K562 (cell line): ENCODE results near the gene SLC16A1. TPM values are rescaled to one million over a fixed set of nuclear protein-coding genes. Genes with fewer than 3 reads are reported as not detected.
A peak's percentile ranks its signal among the peaks of the same experiment; 100 is the strongest.

Source experiments
- CREB3L1 ChIP-seq: fragments of 450-650 bp; IDR thresholded peaks from 2 replicates; pipeline ENCODE4 v1.6.1; 2014; ENCODE audit warnings: low read depth, mild to moderate bottlenecking, moderate library complexity, borderline replicate concordance
- CUX1 ChIP-seq: fragments of 200-800 bp; sonication (Bioruptor generic); IDR thresholded peaks from 2 replicates; pipeline ENCODE4 v1.6.1; 2016; ENCODE audit warnings: missing genetic modification characterization, missing compliant biosample characterization
- CXXC5 ChIP-seq: fragments of 250-450 bp; sonication (Bioruptor Pico); IDR thresholded peaks from 2 replicates; pipeline ENCODE4 v1.8.0; 2022; ENCODE audit warnings: inconsistent platforms, mild to moderate bottlenecking, moderate library complexity
- FOXK2 ChIP-seq, 2 experiments: fragments of 450-650 bp; IDR thresholded peaks in 1 of 2; conservative IDR thresholded peaks in 1 of 2; 2 replicates each; pipeline ENCODE4 v1.6.1; 2016; ENCODE audit warnings: low read depth in 2 of 2, mild to moderate bottlenecking in 1 of 2
- HDAC6 ChIP-seq: IDR thresholded peaks from 2 replicates; pipeline ENCODE4 v1.6.1; 2012; ENCODE audit warnings: low read depth, mild to moderate bottlenecking, control low read depth, inconsistent platforms, low read length, moderate library complexity
- HIVEP1 ChIP-seq: fragments of 250-450 bp; sonication (Bioruptor Pico); IDR thresholded peaks from 2 replicates; pipeline ENCODE4 v1.4.0; 2020; ENCODE audit warnings: mild to moderate bottlenecking
- IRF2 ChIP-seq: sonication (generic); formaldehyde crosslinking; IDR thresholded peaks from 2 replicates; pipeline ENCODE4 v1.8.1; 2022; ENCODE audit warnings: mild to moderate bottlenecking, missing genetic modification reagents
- KDM1A ChIP-seq, 2 experiments: fragments of 450-650 bp; IDR thresholded peaks; 2 replicates each; pipeline ENCODE4 v1.6.1; 2016; ENCODE audit warnings: mild to moderate bottlenecking in 2 of 2
- MTF1 ChIP-seq: fragments of 250-450 bp; sonication (Bioruptor Pico); IDR thresholded peaks from 2 replicates; pipeline ENCODE4 v1.9.0; 2021; ENCODE audit warnings: moderate library complexity, mild to moderate bottlenecking, inconsistent platforms, borderline replicate concordance
- POLR2B ChIP-seq: fragments of 450-650 bp; IDR thresholded peaks from 2 replicates; pipeline ENCODE4 v1.6.1; 2018; ENCODE audit warnings: low read depth; ENCODE audit not compliant: partially characterized antibody
- RFX1 ChIP-seq: fragments of 450-650 bp; IDR thresholded peaks from 2 replicates; pipeline ENCODE4 v1.6.1; 2016; ENCODE audit warnings: mild to moderate bottlenecking, moderate library complexity
- RHOXF2B ChIP-seq: fragments of 250-450 bp; sonication (Bioruptor Pico); conservative IDR thresholded peaks from 2 replicates; pipeline ENCODE4 v1.5.1; 2021
- SMAD3 ChIP-seq: fragments of 450-650 bp; formaldehyde crosslinking; conservative IDR thresholded peaks from 2 replicates; pipeline ENCODE4 v1.4.0; 2020; ENCODE audit warnings: mild to moderate bottlenecking
- TAF1 ChIP-seq: IDR thresholded peaks from 2 replicates; pipeline ENCODE4 v1.6.1; 2011; ENCODE audit warnings: mild to moderate bottlenecking, low read length, moderate library complexity; ENCODE audit not compliant: insufficient read depth, control insufficient read depth, severe bottlenecking; ENCODE audit errors: extremely low read depth
- ZBTB11 ChIP-seq, 3 experiments: fragments of 200-800 bp in 1 of 3; fragments of 250-450 bp in 1 of 3; fragments of 450-650 bp in 1 of 3; sonication (Bioruptor Pico) in 1 of 3; sonication (Bioruptor generic) in 1 of 3; formaldehyde crosslinking in 1 of 3; IDR thresholded peaks; 2 replicates each; pipeline versions ENCODE4 v1.6.1 to v1.8.0; 2016 to 2022; ENCODE audit warnings: mild to moderate bottlenecking in 2 of 3, missing genetic modification characterization in 2 of 3, missing compliant biosample characterization in 1 of 3, moderate library complexity in 1 of 3
- ZNF431 ChIP-seq: sonication (generic); formaldehyde crosslinking; IDR thresholded peaks from 2 replicates; pipeline ENCODE4 v1.8.0; 2022; ENCODE audit warnings: mild to moderate bottlenecking, missing genetic modification reagents
- polyA plus RNA-seq, 8 experiments: library from polyadenylated mRNA; depleted of rRNA in 4 of 8; stranded (reverse) in 5 of 8; unstranded in 3 of 8; fragments of >200 nt; fragmentation: Nextera tagmentation in 2 of 8; fragmentation: Illumina TruSeq in 1 of 8; extraction: Ambion mirVana in 2 of 8; extraction: Trizol in 1 of 8; gene quantifications; 2 replicates each; pipeline versions ENCODE4 v1.2.1 to v1.2.3, GENCODE V29; 2011 to 2014; ENCODE audit warnings: inconsistent platforms in 1 of 8, missing spikeins in 1 of 8
- total RNA-seq, 7 experiments: library from RNA; depleted of rRNA in 6 of 7; stranded (reverse); fragments of >200 nt in 6 of 7; fragmentation: Illumina TruSeq in 2 of 7; extraction: Trizol in 2 of 7; gene quantifications; 2 replicates each; pipeline versions ENCODE4 v1.2.1 to v1.2.3, GENCODE V29; 2011 to 2021; ENCODE audit warnings: low replicate concordance in 1 of 7

Gene SLC16A1
- total and polyA plus RNA-seq, 9 of the 15 experiments (the other 6 are each of a cell fraction or from before 2014, with no cell fraction given): 73.1 to 244 (median 117) TPM

- TF ChIP-seq CUX1 (CRISPR knock-in tag) (0 out of 2 replicates have a peak, but pooled peaks have one; percentile 70), ZNF431 (CRISPR knock-in tag) (peak; percentile 89), RHOXF2B (no peak), POLR2B (peak; percentile 97), KDM1A (IDR thresholded peaks at IDR 0.05) (0 out of 4 replicates have a peak, but pooled peaks of 1 of the 2 experiments have one; percentile 34), TAF1 (peak; percentile 90), IRF2 (CRISPR knock-in tag) (no peak; the same call in 1 of the 2 replicates), CREB3L1 (peak; percentile 78; the same call in 1 of the 2 replicates), FOXK2 (conservative IDR thresholded peaks at IDR 0.05 in 1 of 2, IDR thresholded peaks at IDR 0.05 in 1 of 2; ENCODE audit: low read depth in 2 of 2) (peak; percentile 9 to 56; a peak in 1 of 4 replicates), SMAD3 (CRISPR knock-in tag) (no peak; the same call in 1 of the 2 replicates), ZBTB11 (CRISPR knock-in tag; IDR thresholded peaks at IDR 0.05) (peak in 1 of 3 experiments; percentile 66; a peak in 1 of 6 replicates), HIVEP1 (peak; percentile 36; the same call in 1 of the 2 replicates), RFX1 (no peak), MTF1 (CRISPR knock-in tag) (no peak), HDAC6 (0 out of 2 replicates have a peak, but pooled peaks have one; percentile 61), CXXC5 (CRISPR knock-in tag) (peak; percentile 99)
These were observed at the start of gene SLC16A1 (continued) for GRCh38 chr1:112955773-112956543.
